Hepatocyte (in vitro differentiated cells): ENCODE measurements around the gene PRMT1.

Source experiments
- CTCF ChIP-seq: fragments of 200-600 bp; sonication (generic); IDR thresholded peaks from 2 replicates; pipeline ENCODE4 v1.5.1; 2016; ENCODE audit warnings: antibody characterized with exemption, mild to moderate bottlenecking; ENCODE audit not compliant: poor library complexity
- EZH2 ChIP-seq: fragments of 200-600 bp; sonication (generic); IDR thresholded peaks from 2 replicates; pipeline ENCODE4 v1.6.1; 2016; ENCODE audit warnings: antibody characterized with exemption, mild to moderate bottlenecking, borderline replicate concordance
- EZH2phosphoT487 ChIP-seq: fragments of 200-600 bp; sonication (generic); IDR thresholded peaks from one replicate; pipeline ENCODE4 v1.6.1; 2018; ENCODE audit warnings: antibody characterized with exemption, mild to moderate bottlenecking, low read depth, moderate library complexity; ENCODE audit not compliant: unreplicated experiment, severe bottlenecking

- TF ChIP-seq EZH2 (no peak), CTCF (no peak), EZH2phosphoT487 (no peak)
Measured at GRCh38 chr19:49665351-49666119, 11.5 kb upstream of the PRMT1 start, which contains the start of the genes BCL2L12 and IRF3.
